Heart right ventricle (tissue), 16 donors: ENCODE data around the gene SUSD5. TPM values are rescaled to one million over a fixed set of nuclear protein-coding genes. Genes with fewer than 3 reads are reported as not detected.
"Not testable (repeated sequence)": the region's sequence is repeated elsewhere in the genome, so short reads cannot be mapped to it uniquely, and the experiment has no call there.

Source experiments
- ATAC-seq, 8 donors: fragments of 200-7000 bp; cut with Tn5 transposase; one replicate each; pipeline ENCODE4 v1.9.1; 2020; ENCODE audit warnings: mild to moderate bottlenecking in 8 of 8, moderate library complexity in 8 of 8, moderate number of reproducible peaks in 1 of 8
- DNase-seq, 2 donors: peaks; one replicate each; pipeline ENCODE4 v3.0.0-alpha.2; 2020
- H3K27ac ChIP-seq, 10 donors: fragments of 200-600 bp; sonication (generic) in 2 of 10; one replicate each; pipeline versions ENCODE4 v1.5.0 to v1.8.0; 2020 to 2022; ENCODE audit warnings: mild to moderate bottlenecking in 3 of 10
- H3K27me3 ChIP-seq, 7 donors: fragments of 200-600 bp; one replicate each; pipeline ENCODE4 v1.8.0; 2021 to 2022; ENCODE audit warnings: mild to moderate bottlenecking in 2 of 7
- H3K36me3 ChIP-seq, 9 donors: fragments of 200-600 bp; sonication (generic) in 1 of 9; one replicate each; pipeline versions ENCODE4 v1.5.0 to v1.8.0; 2020 to 2022; ENCODE audit warnings: mild to moderate bottlenecking in 2 of 9
- H3K4me1 ChIP-seq, 9 donors: fragments of 200-600 bp; sonication (generic) in 1 of 9; one replicate each; pipeline versions ENCODE4 v1.5.0 to v1.8.0; 2020 to 2022; ENCODE audit warnings: mild to moderate bottlenecking in 4 of 9
- H3K4me3 ChIP-seq, 10 donors: fragments of 200-600 bp; sonication (generic) in 2 of 10; one replicate each; pipeline versions ENCODE4 v1.5.0 to v1.8.0; 2020 to 2022; ENCODE audit warnings: mild to moderate bottlenecking in 7 of 10, moderate library complexity in 2 of 10
- H3K9me3 ChIP-seq, 11 donors: fragments of 200-600 bp in 10 of 11; sonication (generic) in 2 of 11; one replicate each; pipeline versions ENCODE4 v1.5.0 to v1.8.0; 2013 to 2022; ENCODE audit warnings: mild to moderate bottlenecking in 2 of 11, control low read depth in 1 of 11, moderate library complexity in 1 of 11
- CTCF ChIP-seq, 9 donors: fragments of 200-600 bp; sonication (generic) in 2 of 9; IDR thresholded peaks; one replicate each; pipeline versions ENCODE4 v1.5.0 to v1.8.0; 2021 to 2022; ENCODE audit warnings: antibody characterized with exemption in 9 of 9, mild to moderate bottlenecking in 5 of 9, moderate library complexity in 1 of 9
- WGBS, 2 donors: extraction: QIAGEN DNeasy Blood & Tissue Kit; methylation state at CpG; one replicate each; pipeline ENCODE4 v1.1.7; 2013; ENCODE audit warnings: inconsistent platforms in 1 of 2; 5-methylcytosine and 5-hydroxymethylcytosine counted together
- intact Hi-C, 10 donors: fragments of 100-400 bp; cut with DNase I; formaldehyde crosslinking; loops; one replicate each; pipeline versions ENCODE4 v1.11.1 to v1.14.2; 2022
- polyA plus RNA-seq, 2 donors: library from polyadenylated mRNA; stranded (reverse); fragments of 200-250 nt; gene quantifications; one replicate each; pipeline ENCODE4 v1.2.3, GENCODE V29; 2013
- total RNA-seq, 10 donors: library from RNA; stranded (reverse); fragmentation: NEBNext Ultra II Directional in 3 of 10; extraction: Animal tissue kit (Norgen Biotek cat#: 25700) in 3 of 10; gene quantifications; one replicate each; pipeline versions ENCODE4 v1.2.1 to v1.2.4, GENCODE V29; 2021 to 2023
- donor health status: Arrhythmogenic right ventricular cardiomyopathy.
- donor health status: ischemic (EF 13 %, LVEDD 7.1; RV severe dilation, severe dysfunction).
- donor health status: healthy with polysubstance abuse.
- donor health status: DM: no; HTN: yes; CAD: no.
- donor health status: DM: no; HTN: no; CAD: no.
- donor health status: ischemic (EF 25% LVEDD 6.9; RV normal size, moderate dysfunction).
- donor health status: ischemic (EF 25% LVEDD 5.7; RV mildly dilated, moderate dysfunction).
- donor health status: healthy.
- donor health status: DM: yes; HTN: yes; CAD: no.
- donor health status: Ischemic cardiomyopathy.
- donor health status: ischemic (EF 35%, LVEDD 5.7; RV mildly dilated, moderate dysfunction).
- donor health status: nonischemic (EF 11% LVEDD 7.7; RV severe dilation, severe dysfunction).
- donor health status: DM: yes; HTN: yes; CAD: no.
- donor health status: PGD.
- donor health status: ischemic (EF 29% LVEDD 5.4; RV normal size, mild dysfunction).
- donor health status: nonischemic (EF 23%, LVEDD 6.1; RV moderate dilation, normal function).

Gene SUSD5
- total and polyA plus RNA-seq, 12 donors: 0.28 to 12.9 (median 1.0) TPM

GRCh38 chr3:33113772-33114621 lies 104.6 kb downstream of the SUSD5 start, which contains the start of gene CRTAP:
TSS of gene CRTAP (plus strand) at chr3:33114014. CDS start at chr3:33114078, 64 bp downstream.
- Histone ChIP-seq H3K36me3 (peaks cover 0 to 11% (median 0%) of the 10 kb centered on the region in 9 donors), H3K4me3 (peak within 1 kb of the TSS; percentile 20 to 93 (median 84)), H3K27me3 (no peaks in the 10 kb centered on the region), H3K27ac (peak within 1 kb of the TSS; percentile 87 to 98 (median 96)), H3K4me1 (peaks cover 0 to 50% (median 14%) of the 10 kb centered on the region in 9 donors), H3K9me3 (no peaks in the 10 kb centered on the region)
- intact Hi-C loops: loop anchor here in 3 of 10 donors (1.0 to 10.0 kb wide), 4 partner anchors 17 to 681 kb away; partner anchors contain the start of genes GLB1 (in 2 of the 3), TMPPE (in 2 of the 3), PDCD6IP (in 1 of the 3) and UBP1 (in 1 of the 3)
- 0% methylated on average over 94 to 98 of the region's 98 CpGs for WGBS, 2 donors
- peak in 1 of 9 donors; percentile 29 for TF ChIP-seq CTCF (IDR thresholded peaks at IDR 0.05)
- ATAC-seq: peak; percentile 95 to 97 (median 96)
- peak; percentile 95 to 98 for DNase-seq

DNA sequence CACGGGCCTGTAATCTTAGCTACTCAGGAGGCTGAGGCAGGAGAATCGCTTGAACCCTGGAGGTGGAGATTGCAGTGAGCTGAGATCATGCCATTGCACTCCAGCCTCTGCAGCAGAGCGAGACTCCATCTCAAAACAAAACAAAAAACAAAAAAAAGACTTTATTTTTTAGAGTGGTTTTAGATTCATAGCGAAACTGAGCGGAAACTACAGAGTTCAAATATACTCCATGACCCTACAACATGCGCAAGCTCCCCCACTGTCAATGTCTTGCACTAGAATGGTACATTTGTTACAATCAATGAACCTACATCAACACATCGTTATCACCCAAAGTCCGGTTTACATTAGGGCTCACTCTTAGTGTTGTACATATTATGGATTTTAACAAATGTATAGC lies 107.0 kb downstream of the SUSD5 start:
- Histone ChIP-seq H3K36me3 (no peaks in the 10 kb centered on the region), H3K27me3 (no peaks in the 10 kb centered on the region), H3K27ac (no peak overlapping the region), H3K4me3 (no peak overlapping the region), H3K4me1 (peaks cover 0 to 42% (median 14%) of the 10 kb centered on the region in 9 donors), H3K9me3 (no peaks in the 10 kb centered on the region)
- no peak for ATAC-seq
- no peak for TF ChIP-seq CTCF (IDR thresholded peaks at IDR 0.05)
- intact Hi-C loops: loop anchor here in 2 of 10 donors (10.0 kb wide), 2 partner anchors 333 to 683 kb away; partner anchors contain the start of genes PDCD6IP (in 1 of the 2) and UBP1 (in 1 of the 2)
- 96 to 97% methylated on average over 8 of the region's 8 CpGs for WGBS, 2 donors
- no peak for DNase-seq

- H3K27ac ChIP-seq, intact Hi-C loops, H3K9me3 ChIP-seq, H3K27me3 ChIP-seq, H3K36me3 ChIP-seq, H3K4me3 ChIP-seq, DNase-seq, ATAC-seq: not testable (repeated sequence)
- WGBS, 2 donors: 86 to 99% methylated on average over 2 of the region's 2 CpGs
- H3K4me1 ChIP-seq: peaks cover 0 to 11% (median 0%) of the 10 kb centered on the region in 9 donors
Measured at GRCh38 chr3:33106854-33107253, 111.8 kb downstream of the SUSD5 start.

- 62 to 64% methylated on average over 3 of the region's 3 CpGs for WGBS, 2 donors
- peaks cover 0 to 5% (median 0%) of the 10 kb centered on the region in 7 donors for H3K27me3 ChIP-seq
- H3K4me1 ChIP-seq: no peaks in the 10 kb centered on the region
- H3K27ac ChIP-seq: no peak overlapping the region
- no peaks in the 10 kb centered on the region for H3K36me3 ChIP-seq
- no peak overlapping the region for H3K4me3 ChIP-seq
- TF ChIP-seq CTCF (IDR thresholded peaks at IDR 0.05): no peak
- DNase-seq (no peak), ATAC-seq (no peak)
- no peaks in the 10 kb centered on the region for H3K9me3 ChIP-seq
- intact Hi-C loops: no loop called here
Measured at GRCh38 chr3:33105341-33105948, 113.2 kb downstream of the SUSD5 start.
